GM19467 (cell line): ENCODE data around the gene EXD2.
"Not testable (repeated sequence)": the region's sequence is repeated elsewhere in the genome, so short reads cannot be mapped to it uniquely, and the experiment has no call there.

ENCODE experiments used
- ATAC-seq: cut with Tn5 transposase; IDR thresholded peaks from one replicate; pipeline ENCODE4 v1.9.1; 2021; ENCODE audit warnings: mild to moderate bottlenecking, moderate library complexity; ENCODE audit not compliant: unreplicated experiment

EXD2 gene

GRCh38 chr14:69275331-69275730, 84.0 kb downstream of the EXD2 start:
- no peak for ATAC-seq

- ATAC-seq = not testable (repeated sequence)
Observed at GRCh38 chr14:69277356-69277755, 86.1 kb downstream of the EXD2 start.

- ATAC-seq = no peak
Observed at GRCh38 chr14:69280746-69281291, 89.5 kb downstream of the EXD2 start.

GRCh38 chr14:69281450-69282169, 90.3 kb downstream of the EXD2 start:
- ATAC-seq = no peak

- no peak for ATAC-seq
Observed at GRCh38 chr14:69282448-69282847, 91.2 kb downstream of the EXD2 start.

GRCh38 chr14:69284170-69284569, 92.9 kb downstream of the EXD2 start:
- ATAC-seq = no peak

- ATAC-seq = no peak
Observed at GRCh38 chr14:69285661-69286255, 94.5 kb downstream of the EXD2 start.

- ATAC-seq = no peak
Observed at GRCh38 chr14:69287098-69288010, 96.1 kb downstream of the EXD2 start.

- no peak for ATAC-seq
Observed at GRCh38 chr14:69288011-69288771, 96.9 kb downstream of the EXD2 start.

GRCh38 chr14:69288956-69289705, 97.8 kb downstream of the EXD2 start:
- no peak for ATAC-seq

- ATAC-seq = no peak
Observed at GRCh38 chr14:69289811-69290520, 98.7 kb downstream of the EXD2 start.

- not testable (repeated sequence) for ATAC-seq
Observed at GRCh38 chr14:69290881-69291280, 99.6 kb downstream of the EXD2 start.

GRCh38 chr14:69291396-69291795, 100.1 kb downstream of the EXD2 start:
- ATAC-seq = no peak

GRCh38 chr14:69291891-69292561, 100.7 kb downstream of the EXD2 start:
- no peak for ATAC-seq
